Measurements from ENCODE around the gene POLR2J. TPM values are rescaled to one million over a fixed set of nuclear protein-coding genes. Genes with fewer than 3 reads are reported as not detected.
"Not testable (repeated sequence)": the region's sequence is repeated elsewhere in the genome, so short reads cannot be mapped to it uniquely, and the experiment has no call there.

Gene POLR2J
- total and polyA plus RNA-seq, 10 of the 15 experiments (the other 5 are each of a cell fraction or from before 2014, with no cell fraction given): 16.4 to 119 (median 77.4) TPM

- ATAC-seq (no peak), FAIRE-seq (no peak), DNase-seq (ENCODE audit: low read depth, low spot score) (no peak)
- H3K9ac ChIP-seq (ENCODE audit: control insufficient read depth, insufficient read depth, low read length): no peak overlapping the region
- WGBS (ENCODE audit: insufficient coverage, insufficient replicate concordance, low lambda C conversion rate, missing lambda C conversion rate): 68% methylated on average over 11 of the region's 11 CpGs
- H3K9me3 ChIP-seq (replicated peaks; ENCODE audit: control insufficient read depth, insufficient read depth, low read length): no peaks in the 10 kb centered on the region
- in situ Hi-C loops (cut with MboI) (loop anchor here (10.0 kb wide), 1 partner anchor 51 kb away; no protein-coding TSS in a partner anchor), intact Hi-C loops (cut with micrococcal nuclease; ENCODE audit: unreplicated experiment) (no loop called here)
- TF ChIP-seq NFIC (IDR thresholded peaks at IDR 0.05; ENCODE audit: low read depth, low read length): no peak
- TF ChIP-seq POLR2A (IDR thresholded peaks at IDR 0.05; ENCODE audit: low read depth, low read length): 0 out of 2 replicates have a peak, but pooled peaks have one; percentile 7
- ChIA-PET RAD21 (ENCODE audit: unreplicated experiment) (no interaction called here), CTCF (interaction anchor here (1.5 to 3.2 kb wide), 2 partner anchors 10 to 51 kb away, joined by 3 to 14 read pairs; no protein-coding TSS in a partner anchor), POLR2A (no interaction called here), SMC1A (ENCODE audit: uncharacterized antibody, unreplicated experiment) (interaction anchor here (0.9 kb wide), 1 partner anchor 31 kb away, joined by 3 read pairs; no protein-coding TSS in a partner anchor)
- H3K4me1 ChIP-seq (ENCODE audit: control insufficient read depth, insufficient read depth, low read length): no peaks in the 10 kb centered on the region
- peaks cover 11% of the 10 kb centered on the region in 2 experiments for H3K36me3 ChIP-seq (ENCODE audit: control insufficient read depth in 2 of 2, insufficient read depth in 2 of 2, low read length in 1 of 2)
- H3K27ac ChIP-seq (ENCODE audit: control insufficient read depth, insufficient read depth): no peak overlapping the region
- H4K20me1 ChIP-seq (ENCODE audit: control insufficient read depth, insufficient read depth): no peaks in the 10 kb centered on the region
- H3K79me2 ChIP-seq (ENCODE audit: control insufficient read depth, insufficient read depth, low read length): no peaks in the 10 kb centered on the region
- no peak overlapping the region for H2AFZ ChIP-seq (ENCODE audit: control insufficient read depth, low read depth, low read length)
- no peak overlapping the region for H3K4me3 ChIP-seq
- H3K27me3 ChIP-seq (replicated peaks in 1 of 2; ENCODE audit: control insufficient read depth in 2 of 2, insufficient read depth in 2 of 2, low read length in 1 of 2): no peaks in the 10 kb centered on the region
- no peak overlapping the region for H3K4me2 ChIP-seq (ENCODE audit: control insufficient read depth, insufficient read depth)
- BruUV-seq (replicated peaks): no TSS peak
Observed at GRCh38 chr7:102455596-102455995, 23.1 kb downstream of the POLR2J start.

- 0 out of 2 replicates have a peak, but pooled peaks have one; percentile 4 for TF ChIP-seq POLR2A (IDR thresholded peaks at IDR 0.05; ENCODE audit: low read depth, low read length)
- H3K9ac ChIP-seq (ENCODE audit: control insufficient read depth, insufficient read depth, low read length); FAIRE-seq; H3K27me3 ChIP-seq (replicated peaks in 1 of 2; ENCODE audit: control insufficient read depth in 2 of 2, insufficient read depth in 2 of 2, low read length in 1 of 2); H4K20me1 ChIP-seq (ENCODE audit: control insufficient read depth, insufficient read depth); SMC1A ChIA-PET (ENCODE audit: uncharacterized antibody, unreplicated experiment); H3K9me3 ChIP-seq (replicated peaks; ENCODE audit: control insufficient read depth, insufficient read depth, low read length); H2AFZ ChIP-seq (ENCODE audit: control insufficient read depth, low read depth, low read length); ATAC-seq; RAD21 ChIA-PET (ENCODE audit: unreplicated experiment); BruUV-seq (replicated peaks); H3K4me1 ChIP-seq (ENCODE audit: control insufficient read depth, insufficient read depth, low read length); H3K27ac ChIP-seq (ENCODE audit: control insufficient read depth, insufficient read depth); H3K79me2 ChIP-seq (ENCODE audit: control insufficient read depth, insufficient read depth, low read length); intact Hi-C loops (cut with micrococcal nuclease; ENCODE audit: unreplicated experiment); H3K4me3 ChIP-seq; DNase-seq (ENCODE audit: low read depth, low spot score); H3K4me2 ChIP-seq (ENCODE audit: control insufficient read depth, insufficient read depth): not testable (repeated sequence)
- in situ Hi-C loops (cut with MboI): loop anchor here (5.0 to 10.0 kb wide), 2 partner anchors 50 to 168 kb away; partner anchors contain the start of gene SH2B2
- ChIA-PET POLR2A (interaction anchor here (1.0 kb wide), 1 partner anchor 13 kb away, joined by 3 read pairs; no protein-coding TSS in a partner anchor), CTCF (interaction anchor here (1.5 to 3.2 kb wide), 3 partner anchors 11 to 51 kb away, joined by 3 to 14 read pairs (median 3); no protein-coding TSS in a partner anchor)
- WGBS (ENCODE audit: insufficient coverage, insufficient replicate concordance, low lambda C conversion rate, missing lambda C conversion rate): 83% methylated on average over 10 of the region's 10 CpGs
- H3K36me3 ChIP-seq (ENCODE audit: control insufficient read depth in 2 of 2, insufficient read depth in 2 of 2, low read length in 1 of 2): peaks cover 11% of the 10 kb centered on the region in 2 experiments
Observed at GRCh38 chr7:102454932-102455331, 23.8 kb downstream of the POLR2J start.
